CD4-positive, alpha-beta T cell treated with Interferon gamma for 1 hour (primary cell): ENCODE results near the gene TRIP13.
"Not testable (repeated sequence)": the region's sequence is repeated elsewhere in the genome, so short reads cannot be mapped to it uniquely, and the experiment has no call there.

Experiments
- DNase-seq: peaks from one replicate; pipeline ENCODE4 v3.0.0-alpha.2; 2020

TRIP13 gene

GRCh38 chr5:922436-923280, 30.0 kb downstream of the TRIP13 start:
- DNase-seq: no peak

GRCh38 chr5:923281-923873, 30.7 kb downstream of the TRIP13 start:
- peak; percentile 64 for DNase-seq

- no peak for DNase-seq
Measured at GRCh38 chr5:926417-927171, 33.9 kb downstream of the TRIP13 start.

- DNase-seq: no peak
Measured at GRCh38 chr5:927172-928015, 34.7 kb downstream of the TRIP13 start.

- not testable (repeated sequence) for DNase-seq
Measured at GRCh38 chr5:929182-929581, 36.5 kb downstream of the TRIP13 start.

- DNase-seq: no peak
Measured at GRCh38 chr5:929596-929995, 36.9 kb downstream of the TRIP13 start.

- DNase-seq: no peak
Measured at GRCh38 chr5:930866-931265, 38.2 kb downstream of the TRIP13 start.

GRCh38 chr5:931570-932145, 39.0 kb downstream of the TRIP13 start:
- DNase-seq: no peak

GRCh38 chr5:932151-932627, 39.5 kb downstream of the TRIP13 start:
- DNase-seq: no peak

GRCh38 chr5:932628-933250, 40.1 kb downstream of the TRIP13 start:
- DNase-seq: no peak

- no peak for DNase-seq
Measured at GRCh38 chr5:933251-933861, 40.7 kb downstream of the TRIP13 start.

- not testable (repeated sequence) for DNase-seq
Measured at GRCh38 chr5:933951-934350, 41.3 kb downstream of the TRIP13 start.

- not testable (repeated sequence) for DNase-seq
Measured at GRCh38 chr5:934381-934967, 41.8 kb downstream of the TRIP13 start.

GRCh38 chr5:935510-936084, 42.9 kb downstream of the TRIP13 start:
- no peak for DNase-seq

- DNase-seq: no peak
Measured at GRCh38 chr5:936149-937144, 43.8 kb downstream of the TRIP13 start.

- no peak for DNase-seq
Measured at GRCh38 chr5:937151-937924, 44.7 kb downstream of the TRIP13 start.

- DNase-seq: no peak
Measured at GRCh38 chr5:939368-939767, 46.7 kb downstream of the TRIP13 start.

- DNase-seq: not testable (repeated sequence)
Measured at GRCh38 chr5:940741-941140, 48.1 kb downstream of the TRIP13 start.
